Activated CD8-positive, alpha-beta memory T cell treated with anti-CD3 and anti-CD28 coated beads, Interleukin-2, amount 10 ng/mL, durations not matched to agents 7 days and 5 days (primary cell): ENCODE data around the gene RNF2. TPM values are rescaled to one million over a fixed set of nuclear protein-coding genes. Genes with fewer than 3 reads are reported as not detected.

Source experiments
- ATAC-seq: fragments of 150-1000 bp; cut with Tn5 transposase; one replicate; pipeline ENCODE4 v1.10.0; 2021; ENCODE audit warnings: moderate library complexity
- CTCF ChIA-PET: fragments of 350-600 bp; sonication (Branson Sonifier 250); formaldehyde crosslinking; loops from one replicate; lab custom pipeline; 2021; ENCODE audit warnings: antibody characterized with exemption; lab: Charles Lee
- DNase-seq: peaks from one replicate; pipeline ENCODE4 v3.0.0-alpha.2; 2020
- H3K27ac Mint-ChIP-seq: one replicate; pipeline ENCODE4 v1.8.0; 2021; ENCODE audit warnings: mild to moderate bottlenecking, mixed read lengths
- H3K27me3 Mint-ChIP-seq: one replicate; pipeline ENCODE4 v1.8.0; 2021; ENCODE audit warnings: mixed read lengths
- H3K36me3 Mint-ChIP-seq: one replicate; pipeline ENCODE4 v1.8.0; 2021; ENCODE audit warnings: mild to moderate bottlenecking, mixed read lengths
- H3K4me1 Mint-ChIP-seq: one replicate; pipeline ENCODE4 v1.8.0; 2021; ENCODE audit warnings: mixed read lengths
- H3K4me3 Mint-ChIP-seq: one replicate; pipeline ENCODE4 v1.8.0; 2021; ENCODE audit warnings: mild to moderate bottlenecking, moderate library complexity, mixed read lengths
- H3K9me3 Mint-ChIP-seq: one replicate; pipeline ENCODE4 v1.8.0; 2022; ENCODE audit warnings: low read depth, mixed read lengths
- total RNA-seq, 2 experiments: library from RNA; stranded (reverse); gene quantifications; one replicate each; pipeline ENCODE4 v1.2.3, GENCODE V29; 2021

Gene RNF2
- total RNA-seq, 2 experiments from 2014 or later = 16.1 to 24.9 TPM

GRCh38 chr1:185137896-185138545, 92.7 kb downstream of the RNF2 start:
- Mint-ChIP-seq H3K36me3 (peaks cover 37% of the 10 kb centered on the region), H3K27me3 (no peaks in the 10 kb centered on the region), H3K4me1 (no peaks in the 10 kb centered on the region), H3K9me3 (no peaks in the 10 kb centered on the region), H3K27ac (no peak overlapping the region), H3K4me3 (no peak overlapping the region)
- DNase-seq (no peak), ATAC-seq (no peak)
- CTCF ChIA-PET = no interaction called here

GRCh38 chr1:185139246-185139645, 93.9 kb downstream of the RNF2 start:
- H3K4me1 Mint-ChIP-seq = no peaks in the 10 kb centered on the region
- no peak overlapping the region for H3K27ac Mint-ChIP-seq
- H3K4me3 Mint-ChIP-seq = no peak overlapping the region
- DNase-seq (no peak), ATAC-seq (no peak)
- CTCF ChIA-PET = no interaction called here
- H3K36me3 Mint-ChIP-seq = peaks cover 28% of the 10 kb centered on the region
- no peaks in the 10 kb centered on the region for H3K27me3 Mint-ChIP-seq
- H3K9me3 Mint-ChIP-seq = no peaks in the 10 kb centered on the region

- no peaks in the 10 kb centered on the region for H3K9me3 Mint-ChIP-seq
- H3K27me3 Mint-ChIP-seq = no peaks in the 10 kb centered on the region
- peaks cover 27% of the 10 kb centered on the region for H3K36me3 Mint-ChIP-seq
- CTCF ChIA-PET = no interaction called here
- H3K27ac Mint-ChIP-seq = no peak overlapping the region
- DNase-seq = no peak
- ATAC-seq = no peak
- H3K4me1 Mint-ChIP-seq = no peaks in the 10 kb centered on the region
- H3K4me3 Mint-ChIP-seq = no peak overlapping the region
Observed at GRCh38 chr1:185144233-185144632, 98.9 kb downstream of the RNF2 start.

GRCh38 chr1:185151215-185151614, 105.9 kb downstream of the RNF2 start:
- H3K4me1 Mint-ChIP-seq = peaks cover 22% of the 10 kb centered on the region

More at GRCh38 chr1:185151215-185151614, 105.9 kb downstream of the RNF2 start:
- DNase-seq = no peak
- CTCF ChIA-PET = no interaction called here
- Mint-ChIP-seq H3K36me3 (peaks cover 30% of the 10 kb centered on the region), H3K4me3 (no peak overlapping the region), H3K9me3 (no peaks in the 10 kb centered on the region), H3K27ac (no peak overlapping the region), H3K27me3 (no peaks in the 10 kb centered on the region)
- no peak for ATAC-seq

Other genes starting within 250 kb of the RNF2 start
- gene NIBAN1, start 71.0 kb upstream of the RNF2 start, total RNA-seq = 10 to 100 TPM; 55.5 to 60.8 TPM
- 10 to 100 TPM; 23.2 to 24.4 TPM for gene TRMT1L, start 111.4 kb downstream of the RNF2 start, total RNA-seq
- gene SWT1, start 111.6 kb downstream of the RNF2 start, total RNA-seq = 1 to 10 TPM; 2.2 to 2.4 TPM